IPS-NIHi11 (cell line): Measurements from ENCODE around the gene GBF1.
"Not testable (repeated sequence)": the region's sequence is repeated elsewhere in the genome, so short reads cannot be mapped to it uniquely, and the experiment has no call there.

Source experiments
- DNase-seq: peaks from one replicate; pipeline ENCODE4 v3.0.0; 2012; ENCODE audit warnings: mixed read lengths, low spot score

GBF1 gene

DNA sequence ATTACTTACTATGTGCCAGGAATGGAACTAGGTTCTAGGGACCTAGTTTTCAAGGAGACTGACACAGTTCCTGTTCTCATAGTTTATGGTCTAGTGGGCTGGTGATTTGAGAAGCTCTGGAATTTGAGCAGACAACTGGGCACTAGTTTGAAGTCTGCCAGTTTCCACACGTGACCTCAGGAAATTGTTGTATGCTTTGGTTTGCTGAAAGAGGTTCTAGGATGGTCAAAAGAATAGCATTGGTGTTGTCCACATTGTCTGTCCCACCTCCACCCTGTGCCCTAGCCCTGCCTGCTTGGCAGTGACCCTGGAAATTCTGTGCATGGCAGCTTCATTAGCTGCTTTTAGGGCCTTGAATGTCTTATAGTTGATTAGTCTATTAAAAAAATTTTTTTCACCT lies 28.7 kb downstream of the GBF1 start:
- no peak for DNase-seq

DNA sequence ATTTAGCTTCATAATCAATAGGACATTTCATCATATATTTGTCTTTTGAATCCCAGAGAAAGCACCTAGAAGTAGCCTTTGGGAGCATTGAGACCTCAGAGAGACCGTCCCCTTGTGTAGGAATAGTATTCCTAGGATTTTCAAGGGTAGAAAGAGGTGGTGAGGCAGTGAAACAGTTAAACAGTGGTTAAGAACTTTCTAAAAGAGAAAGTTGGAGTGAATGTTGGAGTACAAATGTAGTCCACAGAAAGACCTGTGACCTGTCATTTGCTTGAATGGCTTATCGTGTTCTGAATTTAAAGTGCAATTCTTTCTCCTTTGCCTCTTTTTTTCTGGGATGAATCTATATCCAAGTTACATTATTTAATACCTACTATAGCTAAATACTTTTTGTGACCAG lies 30.0 kb downstream of the GBF1 start:
- DNase-seq, result no peak

- no peak for DNase-seq
Measured at GRCh38 chr10:102279104-102279503, 33.8 kb downstream of the GBF1 start.

DNA sequence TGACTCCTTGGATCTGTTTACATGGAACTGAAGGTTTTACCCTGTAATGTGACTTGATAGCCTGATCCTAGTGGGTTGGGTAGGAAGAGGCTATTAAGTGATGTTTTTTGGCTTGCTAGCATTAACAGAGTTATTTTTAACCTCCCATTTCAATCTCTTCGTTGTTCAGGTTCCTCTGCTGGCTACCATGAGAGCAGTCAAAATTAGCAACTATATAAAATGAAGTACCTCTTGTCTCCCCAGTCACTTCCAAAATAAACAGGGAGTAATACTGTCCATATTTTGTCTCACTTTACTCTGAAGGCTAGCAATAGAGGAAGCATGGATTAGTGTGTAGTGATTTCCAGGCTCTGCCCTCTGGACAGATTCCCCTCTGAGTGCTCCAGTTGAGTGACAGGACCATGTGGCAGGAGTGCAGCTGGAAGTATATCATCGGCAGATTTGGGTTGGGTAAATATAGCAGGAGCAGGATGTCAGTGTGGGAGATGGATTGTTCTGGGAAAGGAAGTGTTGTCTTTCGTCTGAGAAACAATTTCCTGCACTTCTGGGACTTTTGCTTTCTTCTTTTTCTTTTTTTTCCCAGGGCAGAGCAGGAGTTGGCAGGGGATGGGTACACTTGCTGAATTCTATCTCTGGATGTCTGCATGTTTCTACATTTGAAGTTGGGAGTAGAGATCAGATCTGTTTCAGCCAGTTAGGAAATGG lies 35.2 kb downstream of the GBF1 start:
- DNase-seq, result no peak

DNA sequence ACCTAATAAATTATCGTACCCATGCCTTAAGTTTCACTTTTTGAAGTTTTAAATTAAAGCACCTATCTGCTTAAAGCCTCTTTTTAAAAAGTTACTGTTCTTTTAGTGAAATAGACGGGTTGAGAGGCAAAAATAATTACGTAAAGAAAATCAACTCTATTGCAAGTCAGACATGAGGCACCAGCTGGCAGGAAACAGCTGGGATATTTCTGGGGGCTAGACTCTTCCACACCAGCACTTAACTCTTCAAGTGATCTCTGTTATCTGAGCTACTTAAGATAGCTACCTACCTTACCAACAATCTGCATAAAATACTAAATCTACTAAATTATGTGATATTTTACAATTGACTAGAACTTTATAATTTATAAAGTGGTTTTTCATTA lies 35.8 kb downstream of the GBF1 start:
- DNase-seq, result no peak

- no peak for DNase-seq
Measured at GRCh38 chr10:102283488-102283887, 38.2 kb downstream of the GBF1 start.

DNA sequence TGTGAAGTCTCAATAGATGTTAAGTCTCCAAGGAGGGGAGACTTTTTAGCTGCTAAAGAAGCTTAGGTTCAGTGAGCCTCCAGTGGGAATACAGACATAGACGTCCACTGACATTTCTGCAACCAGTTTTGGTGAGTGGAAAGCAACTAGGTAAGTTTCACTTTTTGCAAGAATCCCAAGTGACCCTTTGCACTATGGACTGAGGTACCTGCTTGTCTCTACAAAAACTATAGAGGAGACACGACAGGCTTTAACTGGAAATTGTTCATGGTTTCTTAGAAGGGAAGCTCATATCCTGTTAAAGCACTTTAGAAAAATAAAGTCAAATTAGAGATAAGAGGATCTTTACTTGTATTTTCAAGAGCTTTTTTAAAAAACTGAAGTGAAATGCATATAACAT lies 38.6 kb downstream of the GBF1 start:
- no peak for DNase-seq

- DNase-seq, result no peak
Measured at GRCh38 chr10:102284531-102284930, 39.2 kb downstream of the GBF1 start.

DNA sequence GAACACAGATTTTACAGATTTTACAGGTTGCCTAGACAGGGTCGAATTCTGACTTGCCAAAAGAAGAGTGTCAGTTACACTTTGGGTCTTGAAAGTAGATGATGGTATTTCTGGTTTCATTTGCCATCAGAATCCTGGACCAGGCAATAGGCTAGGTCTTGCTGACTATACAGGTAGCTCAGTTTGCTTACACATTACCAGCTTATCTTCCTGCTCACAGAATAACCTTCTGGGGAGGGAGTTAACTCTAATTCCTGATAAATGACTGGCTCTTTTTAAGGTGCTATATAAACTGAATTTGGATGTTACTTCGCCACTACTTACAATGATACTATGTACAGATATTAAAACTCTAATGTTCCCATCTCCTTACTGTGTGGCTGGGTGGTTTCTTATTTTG lies 39.8 kb downstream of the GBF1 start:
- no peak for DNase-seq

DNA sequence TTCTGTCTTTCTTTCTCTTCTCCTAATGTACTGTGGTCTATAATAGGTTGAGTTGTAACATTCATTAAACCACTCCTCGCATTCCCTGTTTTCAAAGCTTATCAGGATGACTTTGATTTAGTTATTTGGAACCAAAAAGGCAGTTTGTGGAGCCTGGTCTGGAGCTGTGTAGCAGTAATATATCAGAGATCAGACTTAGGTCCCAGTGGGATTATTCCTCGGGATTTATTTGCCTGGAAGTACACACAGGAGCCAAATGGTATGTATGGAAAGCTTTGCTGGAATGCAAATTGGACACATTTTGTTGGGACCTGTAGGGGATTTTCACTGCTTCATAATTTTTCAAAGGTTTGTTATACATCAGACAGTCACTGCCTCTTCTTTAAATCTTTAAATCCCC lies 40.9 kb downstream of the GBF1 start:
- no peak for DNase-seq

DNA sequence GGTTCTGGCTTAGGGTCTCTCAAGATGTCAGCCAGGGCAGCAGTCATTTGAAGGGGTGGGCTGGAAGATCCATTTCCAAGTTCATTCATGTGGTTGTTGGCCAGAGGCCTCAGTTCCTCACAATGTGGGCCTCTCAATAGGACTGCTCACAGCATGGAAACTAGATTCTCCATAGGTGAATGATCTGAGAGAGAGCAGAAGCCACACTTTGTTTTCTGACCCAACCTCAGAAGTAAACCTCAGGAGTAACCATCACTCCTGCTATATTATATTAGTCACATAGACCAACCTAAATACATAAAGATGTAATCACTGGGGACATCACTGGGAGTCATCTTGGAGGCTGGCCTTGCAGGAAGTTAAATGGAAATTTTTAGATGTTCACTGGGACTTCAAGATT lies 42.2 kb downstream of the GBF1 start:
- no peak for DNase-seq

- no peak for DNase-seq
Measured at GRCh38 chr10:102287991-102288390, 42.7 kb downstream of the GBF1 start.

GRCh38 chr10:102289356-102289755 lies 44.0 kb downstream of the GBF1 start:
- DNase-seq, result no peak

GRCh38 chr10:102289840-102290239 lies 44.5 kb downstream of the GBF1 start:
- no peak for DNase-seq

DNA sequence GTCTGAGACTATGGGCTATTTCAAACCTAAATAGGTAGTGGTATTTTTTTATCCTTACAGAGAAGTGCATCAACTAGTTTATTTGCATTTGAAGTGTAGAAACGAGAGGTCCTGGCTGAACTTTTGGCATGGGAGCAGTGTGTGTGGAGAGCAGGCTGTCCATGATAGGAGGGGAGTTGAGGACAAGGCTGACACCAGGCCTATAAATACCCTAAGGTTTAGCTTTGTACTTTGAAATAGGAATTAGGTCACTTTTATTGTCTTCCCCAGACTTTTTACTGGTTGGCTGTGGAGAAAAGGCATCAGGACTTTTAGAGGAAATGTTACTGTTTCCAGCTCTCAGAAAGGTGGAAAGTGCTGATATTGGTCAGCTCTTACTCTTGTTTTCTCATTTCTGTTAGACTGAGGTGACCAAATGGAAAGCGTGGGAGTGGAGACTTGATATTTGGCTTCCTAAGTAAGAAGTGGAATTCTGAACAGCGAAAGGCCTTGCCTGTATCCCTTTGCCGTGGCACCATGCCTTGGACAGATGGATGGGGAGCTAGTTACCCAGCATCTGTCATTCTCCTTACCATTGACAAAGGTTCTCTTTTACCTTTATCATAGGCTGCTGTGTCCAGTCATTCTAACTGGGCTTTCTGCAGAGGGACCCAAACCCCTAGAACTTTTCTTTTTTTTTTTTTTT lies 46.0 kb downstream of the GBF1 start:
- DNase-seq, result no peak

- no peak for DNase-seq
Measured at GRCh38 chr10:102297101-102297500, 51.8 kb downstream of the GBF1 start.

DNA sequence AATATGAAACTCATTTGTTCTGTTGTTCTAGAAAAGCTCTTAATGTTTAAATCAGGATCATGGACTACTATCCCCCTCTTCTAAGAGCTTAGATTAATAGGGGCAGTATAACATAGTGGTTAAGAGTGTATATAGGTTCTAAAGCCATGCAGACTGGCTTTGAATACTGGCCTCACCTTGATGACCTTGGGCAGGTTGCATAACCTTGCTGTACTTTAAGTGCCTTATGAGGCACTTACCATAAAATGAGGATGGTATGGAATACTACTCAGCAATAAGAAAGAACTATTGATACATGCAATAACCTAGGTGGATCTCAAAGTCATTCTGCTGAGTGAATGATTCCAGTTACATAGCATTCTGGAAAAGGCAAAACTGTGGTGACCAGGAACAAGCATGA lies 53.6 kb downstream of the GBF1 start:
- no peak for DNase-seq

- no peak for DNase-seq
Measured at GRCh38 chr10:102299873-102300272, 54.5 kb downstream of the GBF1 start.

DNA sequence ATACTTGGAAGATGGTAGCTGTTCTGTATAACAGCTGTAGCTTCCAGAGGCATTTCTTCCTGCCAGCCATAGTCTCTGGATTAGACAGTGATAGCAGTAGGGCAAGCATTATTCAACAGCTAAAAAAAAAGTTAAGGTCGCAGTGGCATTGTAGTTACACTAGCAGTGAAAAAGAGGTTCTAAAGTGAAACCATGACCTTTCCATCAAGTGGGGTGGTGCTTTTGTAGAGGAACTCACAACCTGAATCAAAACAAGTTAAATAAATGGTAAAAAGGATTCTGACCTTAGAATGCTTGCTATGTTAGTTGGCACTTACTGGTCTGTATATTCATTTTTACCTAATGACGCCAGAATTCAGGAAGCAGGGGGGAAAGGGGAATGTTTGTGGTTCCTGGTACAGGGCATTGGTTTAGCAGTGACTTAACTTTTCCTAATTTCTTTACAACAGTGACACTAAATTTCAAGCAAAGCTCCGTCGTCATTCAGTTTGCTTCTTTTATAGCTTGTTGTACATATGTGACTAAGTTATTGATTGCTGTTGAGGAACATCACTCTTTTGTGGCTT lies 55.0 kb downstream of the GBF1 start:
- DNase-seq, result no peak

- not testable (repeated sequence) for DNase-seq
Measured at GRCh38 chr10:102300912-102301311, 55.6 kb downstream of the GBF1 start.

DNA sequence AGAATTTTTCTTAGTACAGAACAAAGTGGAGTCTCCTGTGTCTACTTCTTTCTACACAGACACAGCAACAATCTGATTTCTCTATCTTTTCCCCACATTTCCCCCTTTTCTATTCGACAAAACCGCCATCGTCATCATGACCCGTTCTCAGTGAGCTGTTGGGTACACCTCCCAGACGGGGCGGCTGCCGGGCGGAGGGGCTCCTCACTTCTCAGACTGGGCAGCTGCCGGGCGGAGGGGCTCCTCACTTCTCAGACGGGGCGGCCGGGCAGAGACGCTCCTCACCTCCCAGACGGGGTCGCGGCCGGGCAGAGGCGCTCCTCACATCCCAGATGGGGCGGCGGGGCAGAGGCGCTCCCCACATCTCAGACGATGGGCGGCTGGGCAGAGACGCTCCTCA lies 56.0 kb downstream of the GBF1 start:
- DNase-seq, result not testable (repeated sequence)

DNA sequence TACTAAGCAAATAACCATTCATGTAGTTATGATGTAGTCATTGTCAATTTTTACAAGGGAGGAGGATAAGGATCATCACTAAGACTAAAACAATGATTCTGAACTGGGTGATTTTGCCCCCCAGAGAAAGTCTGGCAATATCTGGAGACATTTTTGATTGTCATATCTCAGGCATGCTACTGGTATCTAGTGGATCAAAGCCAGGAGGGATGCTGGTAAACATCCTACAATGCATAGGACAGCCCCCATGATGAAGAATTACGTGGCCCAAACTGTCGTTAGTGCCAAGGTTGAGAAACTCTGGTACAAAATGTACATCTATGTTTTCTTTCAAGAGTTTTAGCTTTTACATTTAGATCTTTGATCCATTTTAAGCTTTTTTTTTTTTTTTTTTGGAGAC lies 57.3 kb downstream of the GBF1 start:
- DNase-seq, result no peak

GRCh38 chr10:102306006-102306405 lies 60.7 kb downstream of the GBF1 start:
- DNase-seq, result no peak

GRCh38 chr10:102306710-102307109 lies 61.4 kb downstream of the GBF1 start:
- no peak for DNase-seq
